GM12872 (cell line): ENCODE data around the gene MICAL2.

Experiments
- CTCF ChIP-seq: IDR thresholded peaks from 3 replicates; pipeline ENCODE4 v1.5.1; 2011; ENCODE audit warnings: low read depth, mild to moderate bottlenecking, low read length, moderate library complexity; ENCODE audit not compliant: insufficient read depth

MICAL2 gene

DNA sequence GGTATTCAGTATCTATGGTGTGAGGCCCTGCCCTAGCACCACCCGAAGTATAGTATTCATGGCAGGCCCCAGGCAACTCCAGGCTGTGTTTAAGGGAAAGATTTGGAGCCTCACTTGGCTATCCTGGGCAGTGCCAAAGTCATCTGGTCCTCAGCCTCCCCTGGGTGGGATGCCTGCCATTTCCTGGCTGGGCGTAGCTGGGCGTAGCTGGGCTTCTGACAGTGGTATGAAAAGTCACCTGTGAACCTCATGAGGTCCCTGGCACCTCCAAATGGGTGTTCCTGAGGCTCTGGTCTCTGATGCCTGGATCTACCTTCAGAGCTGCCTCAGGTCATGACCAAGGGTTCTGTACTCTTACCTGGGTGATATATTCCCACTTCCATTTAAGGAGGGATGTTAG is 154.0 kb downstream of the MICAL2 start:
- TF ChIP-seq CTCF, result no peak

DNA sequence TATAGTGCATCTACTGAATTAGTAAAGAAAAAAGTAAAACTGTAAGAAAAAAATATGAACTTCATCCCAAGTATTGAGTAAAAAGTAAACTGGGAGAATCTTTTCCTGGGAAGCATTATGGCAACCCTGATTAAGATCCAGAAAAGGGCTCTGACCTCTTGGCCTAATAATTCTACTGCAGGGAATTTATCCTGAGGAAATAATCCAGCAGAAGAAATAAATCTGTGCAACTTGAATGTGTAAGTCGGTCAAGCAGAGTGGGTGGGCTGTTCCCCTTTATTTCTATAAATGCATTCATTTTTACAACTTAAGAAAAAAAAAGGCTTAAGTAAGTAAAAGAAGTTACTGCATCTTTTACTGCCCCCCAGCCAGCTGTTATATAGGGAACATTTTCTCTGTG is 155.7 kb downstream of the MICAL2 start:
- no peak for TF ChIP-seq CTCF

DNA sequence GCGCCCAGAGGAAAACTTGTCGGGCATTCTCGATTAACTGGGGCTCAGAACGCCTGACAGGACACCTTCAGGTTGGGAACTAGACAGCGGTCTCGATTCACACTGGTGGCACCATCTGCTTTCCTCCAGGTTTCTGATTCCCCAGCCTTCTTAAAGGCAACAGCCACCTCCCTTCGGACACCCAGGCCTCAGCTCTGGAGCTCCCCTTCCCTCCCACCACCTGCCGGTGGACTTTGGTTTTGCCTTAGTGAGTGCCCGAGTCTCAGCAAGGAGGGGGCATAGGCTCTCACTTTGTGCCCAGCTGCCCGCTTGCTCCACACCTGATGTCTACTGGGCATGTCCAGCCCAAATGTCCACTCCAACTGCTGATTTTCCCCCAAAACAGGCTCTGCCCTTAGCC is 156.6 kb downstream of the MICAL2 start:
- TF ChIP-seq CTCF, result no peak

- TF ChIP-seq CTCF, result no peak
Observed at GRCh38 chr11:12267921-12268320, 157.5 kb downstream of the MICAL2 start.

DNA sequence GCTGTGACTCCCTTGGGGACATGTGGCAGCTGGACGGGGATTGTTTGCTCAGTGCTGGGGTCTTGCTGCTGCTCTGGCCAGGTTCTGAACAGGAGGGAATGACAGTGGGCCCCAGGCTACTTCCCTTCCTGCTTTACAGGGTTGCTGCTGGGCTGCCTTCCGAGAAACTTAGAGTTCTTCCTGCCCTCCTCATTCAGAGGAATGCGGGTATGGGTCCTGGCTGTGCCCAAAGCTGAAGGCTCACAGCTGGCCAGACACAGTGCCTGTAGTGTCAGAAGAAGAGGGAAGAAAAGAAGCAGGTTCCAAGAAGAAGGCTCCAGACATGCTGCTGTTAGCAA is 158.7 kb downstream of the MICAL2 start:
- no peak for TF ChIP-seq CTCF

GRCh38 chr11:12269446-12270214 is 159.2 kb downstream of the MICAL2 start:
- TF ChIP-seq CTCF, result no peak

- TF ChIP-seq CTCF, result no peak
Observed at GRCh38 chr11:12270215-12270797, 159.9 kb downstream of the MICAL2 start.
